HG03060 (cell line): Measurements from ENCODE around the gene QSOX1.

Source experiments
- ATAC-seq: cut with Tn5 transposase; IDR thresholded peaks from one replicate; pipeline ENCODE4 v1.9.1; 2021; ENCODE audit warnings: low read depth, moderate number of reproducible peaks; ENCODE audit not compliant: unreplicated experiment

QSOX1 gene

GRCh38 chr1:180248731-180249681 is 94.3 kb downstream of the QSOX1 start:
- no peak for ATAC-seq

GRCh38 chr1:180249725-180250498 is 95.2 kb downstream of the QSOX1 start:
- ATAC-seq: no peak

- ATAC-seq: no peak
Measured at GRCh38 chr1:180250499-180250770, 95.8 kb downstream of the QSOX1 start.

GRCh38 chr1:180250883-180251509 is 96.3 kb downstream of the QSOX1 start:
- no peak for ATAC-seq

GRCh38 chr1:180251526-180252305 is 97.0 kb downstream of the QSOX1 start:
- no peak for ATAC-seq

- ATAC-seq: no peak
Measured at GRCh38 chr1:180252638-180253536, 98.2 kb downstream of the QSOX1 start.
